Activated CD8-positive, alpha-beta memory T cell treated with anti-CD3 and anti-CD28 coated beads, Interleukin-2, amount 50 U/mL, for 4 hours (primary cell): ENCODE results near the gene GPR108.

Experiments used
- DNase-seq: peaks from one replicate; pipeline ENCODE4 v3.0.0-alpha.2; 2020

The GPR108 gene

GRCh38 chr19:6700586-6701316 lies 36.6 kb downstream of the GPR108 start:
- DNase-seq = no peak

- DNase-seq = no peak
These were observed 37.4 kb downstream of the GPR108 start for GRCh38 chr19:6699935-6700334.

- no peak for DNase-seq
These were observed 40.1 kb downstream of the GPR108 start for GRCh38 chr19:6697291-6697690.

GRCh38 chr19:6696239-6696820 lies 41.0 kb downstream of the GPR108 start:
- no peak for DNase-seq

- no peak for DNase-seq
These were observed 43.1 kb downstream of the GPR108 start for GRCh38 chr19:6694147-6694815.

- DNase-seq = no peak
These were observed 43.7 kb downstream of the GPR108 start for GRCh38 chr19:6693681-6694080.

- no peak for DNase-seq
These were observed 44.3 kb downstream of the GPR108 start for GRCh38 chr19:6693056-6693471.

- DNase-seq = no peak
These were observed 45.4 kb downstream of the GPR108 start for GRCh38 chr19:6692027-6692426.

GRCh38 chr19:6691342-6691741 lies 46.0 kb downstream of the GPR108 start:
- DNase-seq = no peak

GRCh38 chr19:6690160-6690885 lies 47.1 kb downstream of the GPR108 start:
- no peak for DNase-seq

GRCh38 chr19:6687114-6687513 lies 50.3 kb downstream of the GPR108 start:
- no peak for DNase-seq

GRCh38 chr19:6686628-6686975 lies 50.8 kb downstream of the GPR108 start:
- DNase-seq = no peak

- no peak for DNase-seq
These were observed 51.3 kb downstream of the GPR108 start for GRCh38 chr19:6685962-6686627.

- DNase-seq = no peak
These were observed 51.9 kb downstream of the GPR108 start for GRCh38 chr19:6685482-6685881.

- no peak for DNase-seq
These were observed 53.4 kb downstream of the GPR108 start for GRCh38 chr19:6683971-6684370.

- no peak for DNase-seq
These were observed 54.7 kb downstream of the GPR108 start for GRCh38 chr19:6682607-6683128.

GRCh38 chr19:6680141-6680540 lies 57.2 kb downstream of the GPR108 start:
- DNase-seq = no peak
